GM19372 (cell line): ENCODE measurements around the gene E4F1.

Source experiments
- ATAC-seq: cut with Tn5 transposase; IDR thresholded peaks from one replicate; pipeline ENCODE4 v1.9.1; 2021; ENCODE audit warnings: mild to moderate bottlenecking, low read depth, moderate library complexity; ENCODE audit not compliant: unreplicated experiment

The E4F1 gene

GRCh38 chr16:2270070-2270462 lies 46.7 kb downstream of the E4F1 start:
- ATAC-seq = no peak

DNA sequence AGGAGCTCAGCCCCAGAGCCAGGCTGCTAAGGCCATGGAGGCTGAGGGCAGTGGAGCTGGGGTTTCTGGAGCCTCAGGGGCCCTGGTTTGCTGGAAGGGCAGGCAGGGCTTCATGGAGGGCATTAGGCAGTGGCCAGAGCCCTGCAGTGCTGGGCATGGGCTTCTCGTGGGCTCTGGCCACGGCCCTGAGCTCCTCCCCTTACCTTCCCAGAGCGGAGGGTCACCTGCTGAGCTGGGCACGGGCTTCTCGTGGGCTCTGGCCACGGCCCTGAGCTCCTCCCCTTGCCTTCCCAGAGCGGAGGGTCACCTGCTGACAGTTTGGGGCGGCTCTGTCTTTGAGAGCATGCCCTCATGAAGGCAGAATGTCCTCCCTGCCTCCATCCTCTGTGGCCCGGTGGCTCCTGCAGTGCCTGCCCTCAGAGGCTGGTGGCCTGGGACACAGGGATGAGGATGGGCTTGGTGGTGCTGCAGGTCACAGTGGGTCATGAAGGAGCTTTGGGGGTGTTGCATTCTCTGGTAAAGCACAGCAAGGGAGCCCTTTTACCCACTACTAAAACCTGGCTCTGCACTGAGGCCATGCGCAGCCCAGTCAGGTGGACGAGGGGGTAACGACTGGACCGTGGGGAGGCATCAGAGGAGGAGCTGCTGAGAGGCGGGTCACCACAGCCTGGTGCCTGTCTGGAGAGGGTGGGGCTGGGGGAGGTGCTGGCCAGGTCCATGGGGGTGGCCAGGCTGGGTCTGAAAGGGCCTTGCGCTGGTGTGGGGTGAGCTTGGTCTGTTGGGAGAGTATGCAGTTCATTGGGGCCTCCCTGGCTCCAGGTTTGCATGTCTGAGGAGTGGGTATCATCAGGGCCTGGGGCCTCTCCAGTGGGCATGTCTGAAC lies 47.4 kb downstream of the E4F1 start:
- no peak for ATAC-seq

GRCh38 chr16:2271848-2272461 lies 48.6 kb downstream of the E4F1 start:
- ATAC-seq = no peak

DNA sequence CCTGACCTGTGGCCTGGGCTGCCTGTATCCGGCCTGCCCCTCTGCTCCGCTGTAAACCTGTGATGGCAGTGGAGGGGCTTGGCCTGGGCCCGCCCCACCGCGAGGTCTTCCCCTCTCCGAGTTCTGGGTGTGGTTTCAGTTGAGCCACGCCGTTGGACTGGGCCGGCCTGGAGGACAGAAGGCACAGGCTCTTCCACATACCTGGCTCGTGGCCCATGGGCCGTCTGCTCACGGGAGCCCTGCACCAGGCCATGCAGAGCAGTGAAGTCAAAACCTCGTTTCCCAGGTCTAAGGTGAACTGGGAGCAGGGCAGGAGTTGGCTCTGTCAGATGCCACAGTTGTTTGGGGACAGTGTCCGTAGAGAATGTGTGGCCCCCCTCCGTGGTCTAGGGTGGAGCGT lies 50.1 kb downstream of the E4F1 start:
- ATAC-seq = no peak

- no peak for ATAC-seq
Observed at GRCh38 chr16:2273931-2274330, 50.5 kb downstream of the E4F1 start.

DNA sequence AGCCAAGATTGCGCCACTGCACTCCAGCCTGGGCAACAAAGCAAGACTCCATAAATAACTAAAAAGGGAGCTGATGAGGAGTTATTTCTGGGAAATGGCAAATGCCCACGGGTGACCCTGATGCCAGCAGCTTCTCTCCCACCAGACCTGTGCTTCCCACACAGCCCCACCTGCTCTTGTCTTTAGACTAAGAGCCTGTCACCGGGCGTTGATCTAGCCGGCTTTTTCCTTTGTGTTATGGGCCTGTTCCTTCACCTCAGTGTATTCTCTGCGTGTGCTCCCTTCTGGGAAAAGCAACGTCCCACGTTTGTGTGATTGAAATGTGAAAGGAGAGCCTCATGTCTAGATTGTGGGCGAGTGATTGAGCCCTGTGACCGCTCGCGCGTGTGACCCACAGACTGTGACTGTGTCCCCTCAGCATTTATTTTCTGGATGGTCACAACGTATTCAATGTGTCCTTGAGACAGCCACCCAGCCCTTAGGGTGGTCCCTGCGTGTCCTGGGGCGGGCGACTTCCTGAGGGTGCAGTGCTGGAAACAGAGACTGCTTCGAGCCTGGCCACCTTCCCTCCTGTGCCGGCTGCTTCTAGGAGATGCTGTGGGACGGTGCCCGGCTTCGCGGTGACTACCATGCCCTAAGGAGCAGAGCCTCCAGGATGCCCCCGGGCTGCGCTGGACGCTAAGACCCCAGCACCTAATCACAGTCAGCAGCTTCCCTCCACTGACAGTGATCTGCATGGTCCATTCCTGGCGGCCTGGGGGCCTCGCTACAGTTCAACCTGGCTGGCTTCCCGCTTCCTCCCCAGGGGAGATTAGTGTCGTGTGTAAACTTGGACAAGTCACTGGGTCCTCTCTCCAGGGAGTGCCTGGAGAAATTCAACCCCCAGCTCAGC lies 52.3 kb downstream of the E4F1 start:
- no peak for ATAC-seq

DNA sequence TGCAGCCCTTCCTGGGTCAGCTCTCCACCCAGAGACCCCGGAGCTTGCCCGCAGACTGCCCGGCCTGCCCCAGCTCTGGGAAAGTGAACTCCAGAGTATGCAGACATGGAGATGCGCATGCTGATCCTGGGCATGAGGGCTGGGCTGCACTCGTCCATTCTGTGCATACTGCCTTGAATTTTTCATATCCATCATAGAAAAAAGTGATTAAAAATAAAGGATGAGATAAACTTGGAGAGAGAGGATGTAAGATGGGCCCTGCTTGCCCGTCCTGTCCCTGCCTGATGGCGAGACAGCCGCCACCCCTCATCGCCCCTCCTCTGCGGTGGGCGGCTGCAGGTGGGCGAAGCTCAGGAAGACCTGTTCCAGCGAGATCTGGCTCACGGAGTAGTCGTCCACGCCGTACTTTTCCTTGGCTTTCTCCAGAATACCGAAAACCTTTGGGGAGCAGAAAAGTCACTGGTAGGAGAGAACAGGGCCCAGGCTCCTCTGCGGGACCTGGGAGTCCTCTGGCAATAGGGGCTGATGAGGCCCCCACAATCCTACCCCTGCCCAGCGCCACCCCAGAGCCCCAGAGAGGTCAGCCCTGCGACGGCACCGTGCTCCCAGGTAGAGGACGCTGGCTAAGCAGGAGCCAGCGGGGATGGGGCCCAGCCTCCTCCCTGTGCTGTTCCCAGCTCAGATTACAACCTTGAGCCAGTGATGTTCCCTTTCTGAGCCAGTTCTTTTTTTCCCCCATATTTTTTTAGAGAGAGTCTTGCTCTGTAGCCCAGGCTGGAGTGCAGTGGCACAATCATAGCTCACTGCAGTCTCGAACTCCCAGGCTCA lies 53.2 kb downstream of the E4F1 start:
- no peak for ATAC-seq

- ATAC-seq = no peak
Observed at GRCh38 chr16:2277466-2278271, 54.3 kb downstream of the E4F1 start.

GRCh38 chr16:2278272-2278608 lies 54.8 kb downstream of the E4F1 start:
- ATAC-seq = no peak

DNA sequence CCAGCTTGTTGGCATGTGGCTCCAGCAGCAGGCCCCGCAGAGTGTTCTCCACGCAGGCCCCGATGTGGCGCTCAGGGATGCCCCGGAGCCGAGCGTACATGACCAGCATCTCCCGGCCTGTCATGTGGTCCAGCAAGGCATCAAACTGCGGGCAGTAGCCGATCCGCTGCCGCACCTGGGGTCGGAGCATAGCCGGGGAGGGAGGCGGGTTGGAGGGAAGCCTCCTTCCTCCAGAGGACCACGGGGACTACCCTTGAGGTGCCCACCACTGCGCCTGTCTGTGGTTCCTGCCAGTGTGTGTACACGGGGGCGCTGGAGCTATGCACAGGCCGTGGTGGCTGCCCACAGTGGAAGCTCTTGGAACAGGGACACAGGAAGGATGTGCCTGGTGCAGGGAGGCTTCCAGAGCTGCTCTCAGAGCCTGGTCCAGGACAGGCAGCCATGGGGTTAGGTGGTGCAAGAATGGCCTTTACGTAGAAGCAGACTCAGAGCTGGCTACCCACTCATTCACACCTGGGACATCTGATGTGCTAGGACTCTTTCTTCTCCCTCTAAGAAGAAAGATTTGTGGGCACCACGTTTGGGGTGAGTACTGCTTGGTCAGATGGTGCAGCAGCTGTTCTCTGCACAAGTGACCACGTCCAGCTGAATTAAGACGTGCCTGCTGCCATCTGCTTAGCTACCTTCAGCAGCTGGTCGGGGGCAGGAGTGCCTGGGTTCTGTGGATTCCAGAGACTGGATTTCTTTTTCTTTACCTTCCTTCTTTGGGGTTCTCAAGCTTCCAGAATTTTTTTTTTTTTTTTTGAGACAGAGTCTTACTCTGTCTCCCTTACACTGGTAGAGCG lies 55.8 kb downstream of the E4F1 start:
- no peak for ATAC-seq

- ATAC-seq = no peak
Observed at GRCh38 chr16:2280461-2280860, 57.1 kb downstream of the E4F1 start.

DNA sequence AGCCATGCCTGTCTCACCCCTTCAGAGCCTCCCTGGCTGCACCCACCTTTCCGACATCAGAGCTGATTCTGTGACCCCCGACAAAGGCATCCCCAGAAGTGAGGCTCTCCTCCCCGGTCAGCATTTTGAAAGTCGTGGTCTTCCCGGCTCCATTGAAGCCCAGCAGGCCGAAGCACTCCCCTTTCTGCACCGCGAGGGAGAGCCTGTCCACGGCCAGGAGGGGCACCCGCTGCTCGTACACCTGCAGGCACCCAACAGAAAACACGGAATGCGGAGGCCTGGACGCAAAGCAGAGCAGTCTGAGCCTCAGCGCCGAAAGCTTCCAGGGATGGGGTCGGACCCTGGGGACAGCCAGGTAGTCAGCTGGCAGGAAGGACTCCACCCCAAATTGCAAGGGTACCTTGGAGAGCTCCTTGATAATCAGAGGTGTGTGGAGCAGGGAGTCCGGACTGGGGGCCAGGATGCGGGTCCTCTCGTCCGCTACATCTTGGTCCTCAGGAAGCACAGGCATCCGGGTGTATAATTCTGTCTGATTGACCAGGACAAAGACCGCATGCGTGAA lies 57.7 kb downstream of the E4F1 start:
- ATAC-seq = no peak

DNA sequence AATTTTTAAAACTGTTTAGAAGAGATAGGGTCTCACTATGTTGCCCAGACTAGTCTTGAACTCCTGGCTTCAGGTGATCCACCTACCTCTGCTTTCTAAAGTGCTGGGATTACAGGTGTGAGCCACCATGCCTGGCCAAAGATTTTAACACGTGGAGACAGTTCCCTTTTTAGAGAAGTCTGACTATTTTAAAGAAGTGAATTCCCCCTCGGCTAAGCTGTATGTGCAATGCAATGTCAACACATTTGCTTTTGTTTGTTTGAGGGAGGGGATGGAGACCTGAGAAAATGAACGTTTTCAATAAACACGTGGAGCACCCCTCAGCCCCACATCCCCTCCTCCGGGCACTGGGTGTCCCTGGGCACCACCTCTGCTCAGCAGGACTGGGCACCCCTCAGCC lies 58.9 kb downstream of the E4F1 start:
- no peak for ATAC-seq

DNA sequence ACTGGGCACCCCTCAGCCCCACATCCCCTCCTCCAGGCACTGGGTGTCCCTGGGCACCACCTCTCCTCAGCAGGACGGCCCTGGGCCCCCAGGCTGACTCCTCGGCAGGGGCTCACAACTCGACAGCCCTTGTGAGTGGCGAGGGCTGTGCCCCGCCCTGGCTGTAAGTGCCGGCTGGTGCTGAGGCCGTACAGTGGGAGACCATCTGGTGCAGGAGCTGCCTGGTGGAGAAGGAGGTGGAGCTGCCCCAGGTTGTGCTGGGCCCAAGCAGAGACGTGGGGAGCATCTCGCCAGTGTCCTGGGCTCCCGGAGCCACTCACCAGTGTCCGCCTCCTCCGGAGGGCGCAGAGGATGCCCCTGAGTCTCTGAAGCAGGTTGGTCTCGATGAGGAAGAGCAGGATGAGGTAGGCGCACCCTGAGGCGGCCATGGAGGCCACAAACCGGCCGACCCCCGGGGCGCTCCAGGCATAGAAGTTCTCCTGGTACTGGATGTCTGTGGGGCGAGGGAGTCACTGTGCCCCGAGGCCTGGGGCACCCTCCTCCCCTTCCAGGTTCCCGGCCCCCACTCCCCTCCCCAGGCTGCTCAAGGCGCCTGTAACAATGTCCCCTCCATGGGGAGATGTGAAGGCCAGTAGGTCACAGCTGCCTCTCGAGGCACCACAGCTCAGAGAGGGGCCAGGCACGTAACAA lies 59.6 kb downstream of the E4F1 start:
- ATAC-seq = no peak

DNA sequence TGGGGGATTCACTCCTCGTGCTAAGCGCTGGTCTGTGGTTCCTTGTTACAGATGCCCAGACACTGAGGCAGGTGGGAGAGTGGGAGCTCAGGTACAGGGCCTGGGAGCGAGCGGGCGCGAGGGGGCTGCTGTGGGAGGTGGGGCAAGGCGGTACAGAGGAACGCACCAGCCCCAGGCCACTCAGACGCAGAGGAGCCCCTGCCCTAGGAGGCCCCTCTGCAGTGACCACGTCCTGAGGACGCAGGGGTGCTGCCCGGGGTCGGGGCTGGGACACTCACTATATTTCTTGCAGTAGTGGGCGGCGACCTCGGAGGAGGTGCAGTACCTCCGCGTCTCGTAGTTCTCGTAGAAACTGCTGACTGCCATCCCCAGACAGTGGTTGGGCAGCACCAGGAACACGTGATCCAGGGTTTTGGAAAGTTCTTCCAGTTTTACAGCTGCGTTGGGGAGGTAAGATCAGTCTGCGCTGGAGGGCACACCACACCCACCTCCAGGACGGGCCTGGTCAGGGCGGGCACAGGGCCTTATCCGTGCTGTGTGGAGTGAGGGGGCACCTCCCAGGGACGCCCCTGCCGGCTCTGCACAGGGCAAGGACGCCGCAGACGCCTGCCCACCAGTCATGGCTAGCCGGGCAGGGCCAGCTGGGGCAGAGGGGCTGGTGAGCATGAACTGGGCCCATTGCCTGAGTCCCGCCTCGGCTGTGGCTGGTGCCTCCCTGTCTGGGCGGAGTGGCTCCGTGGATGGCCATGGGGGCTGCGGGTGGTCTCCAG lies 60.8 kb downstream of the E4F1 start:
- no peak for ATAC-seq

DNA sequence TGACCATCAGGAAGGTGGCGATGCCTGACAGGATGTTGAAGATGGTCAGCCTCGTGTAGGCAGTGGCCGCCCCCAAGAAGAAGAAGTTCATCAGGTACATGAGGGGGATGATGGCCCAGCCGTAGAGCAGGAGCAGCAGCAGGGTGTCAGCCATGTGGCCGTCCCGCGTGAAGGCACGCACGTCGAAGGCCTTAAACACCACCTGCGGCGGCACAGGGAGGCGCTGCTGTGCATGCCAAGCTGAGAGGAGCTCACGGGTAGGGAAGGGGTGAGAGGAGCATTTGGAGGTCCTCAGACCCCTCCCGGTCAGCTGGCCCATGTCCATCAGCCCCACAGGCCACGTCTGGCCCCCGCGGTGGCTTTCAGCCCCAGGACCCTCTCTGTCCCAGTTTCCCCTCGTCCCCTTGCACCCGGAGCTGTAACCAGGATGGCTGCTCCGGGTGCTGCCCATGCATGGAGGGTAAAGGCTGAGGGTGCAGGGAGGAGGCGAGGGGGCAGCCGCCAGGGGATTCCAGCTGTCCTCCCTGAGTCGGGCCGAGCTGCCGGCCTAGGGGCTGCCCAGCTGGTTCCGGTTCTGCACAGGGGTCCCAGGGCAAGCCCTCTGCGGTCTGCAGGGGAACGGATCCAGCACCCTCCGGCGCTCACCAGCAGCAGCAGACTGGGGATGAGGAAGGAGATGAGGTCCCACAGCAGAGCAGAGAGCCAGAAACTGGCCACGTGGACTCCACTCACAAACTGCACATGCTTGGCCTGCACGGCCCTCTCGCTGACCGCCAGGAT lies 61.6 kb downstream of the E4F1 start:
- ATAC-seq = no peak
